Testis (tissue), 3 donors: Measurements from ENCODE around the gene LARP1. TPM values are rescaled to one million over a fixed set of nuclear protein-coding genes. Genes with fewer than 3 reads are reported as not detected.

Experiments used
- DNase-seq: peaks from one replicate; pipeline ENCODE4 v3.0.0-alpha.2; 2019
- H3K27ac ChIP-seq, 2 donors: fragments of 200-600 bp; sonication (generic); one replicate each; pipeline ENCODE4 v1.5.1; 2019
- H3K27me3 ChIP-seq: fragments of 200-600 bp; sonication (generic); one replicate; pipeline ENCODE4 v1.5.1; 2019
- H3K36me3 ChIP-seq: fragments of 200-600 bp; sonication (generic); one replicate; pipeline ENCODE4 v1.5.1; 2017; ENCODE audit warnings: low read depth; ENCODE audit errors: missing control alignments
- H3K4me1 ChIP-seq: fragments of 200-600 bp; sonication (generic); one replicate; pipeline ENCODE4 v1.5.1; 2019
- H3K4me3 ChIP-seq, 2 donors: fragments of 200-600 bp; sonication (generic); one replicate each; pipeline ENCODE4 v1.5.1; 2017 to 2019
- H3K9me3 ChIP-seq: fragments of 200-600 bp; sonication (generic); one replicate; pipeline ENCODE4 v1.5.1; 2017
- CTCF ChIP-seq, 3 experiments: fragments of 450-650 bp in 2 of 3; fragments of 200-600 bp in 1 of 3; sonication (generic) in 1 of 3; IDR thresholded peaks; one replicate each; pipeline ENCODE4 v1.5.1; 2016 to 2019; ENCODE audit warnings: antibody characterized with exemption in 3 of 3, mild to moderate bottlenecking in 2 of 3, moderate library complexity in 1 of 3
- POLR2A ChIP-seq: fragments of 450-650 bp; IDR thresholded peaks from one replicate; pipeline ENCODE4 v1.6.1; 2017; ENCODE audit warnings: antibody characterized with exemption, mild to moderate bottlenecking, moderate library complexity
- WGBS, 2 donors: methylation state at CpG; one replicate each; pipeline ENCODE4 v1.1.5; 2018; 5-methylcytosine and 5-hydroxymethylcytosine counted together
- intact Hi-C: fragments of 100-400 bp; cut with DNase I; formaldehyde crosslinking; loops from one replicate; pipeline ENCODE4 v1.15.1; 2023; ENCODE audit warnings: low total_unique reads
- polyA plus RNA-seq: library from polyadenylated mRNA; stranded (reverse); fragments of 350-450 nt; fragmentation: Illumina TruSeq; extraction: RNeasy Lipid Tissue Mini Kit (QIAGEN cat#74804); gene quantifications from one replicate; pipeline ENCODE4 v1.2.3, GENCODE V29; 2014; ENCODE audit warnings: low read depth, low replicate concordance; ENCODE audit not compliant: insufficient read depth
- total RNA-seq, 2 donors: library from RNA; depleted of rRNA; stranded (reverse); fragments of >200 nt; gene quantifications; one replicate each; pipeline ENCODE4 v1.2.3, GENCODE V29; 2016

LARP1 gene
- total and polyA plus RNA-seq, 3 donors from 2014 or later: 118 to 174 (median 169) TPM

- intact Hi-C loops: no loop called here
- Histone ChIP-seq H3K27me3 (no peaks in the 10 kb centered on the region), H3K36me3 (no peaks in the 10 kb centered on the region), H3K4me3 (no peak overlapping the region), H3K9me3 (no peaks in the 10 kb centered on the region), H3K27ac (no peak overlapping the region), H3K4me1 (peaks cover 4% of the 10 kb centered on the region)
- WGBS, 2 donors: 79 to 84% methylated on average over 10 of the region's 10 CpGs
- no peak for TF ChIP-seq CTCF (IDR thresholded peaks at IDR 0.05)
- TF ChIP-seq POLR2A: no peak
- no peak for DNase-seq
Measured at GRCh38 chr5:154714266-154714986, 40.8 kb upstream of the LARP1 start.

GRCh38 chr5:154721481-154722058, 33.6 kb upstream of the LARP1 start:
- Histone ChIP-seq H3K4me1 (no peaks in the 10 kb centered on the region), H3K9me3 (no peaks in the 10 kb centered on the region), H3K4me3 (no peak overlapping the region), H3K27ac (no peak overlapping the region), H3K36me3 (no peaks in the 10 kb centered on the region), H3K27me3 (no peaks in the 10 kb centered on the region)
- TF ChIP-seq CTCF (IDR thresholded peaks at IDR 0.05) (no peak), POLR2A (no peak)
- WGBS, 2 donors: 82 to 83% methylated on average over 5 of the region's 5 CpGs
- intact Hi-C loops: no loop called here
- no peak for DNase-seq

- intact Hi-C loops: no loop called here
- H3K27me3 ChIP-seq: no peaks in the 10 kb centered on the region
- no peaks in the 10 kb centered on the region for H3K9me3 ChIP-seq
- no peak overlapping the region for H3K27ac ChIP-seq
- TF ChIP-seq CTCF (IDR thresholded peaks at IDR 0.05) (no peak), POLR2A (no peak)
- no peak for DNase-seq
- WGBS, 2 donors: 77 to 81% methylated on average over 4 of the region's 4 CpGs
- no peaks in the 10 kb centered on the region for H3K36me3 ChIP-seq
- H3K4me1 ChIP-seq: no peaks in the 10 kb centered on the region
- no peak overlapping the region for H3K4me3 ChIP-seq
Measured at GRCh38 chr5:154722097-154722496, 33.1 kb upstream of the LARP1 start.

GRCh38 chr5:154722936-154723335, 32.2 kb upstream of the LARP1 start:
- H3K36me3 ChIP-seq: no peaks in the 10 kb centered on the region
- intact Hi-C loops: no loop called here
- H3K4me3 ChIP-seq: no peak overlapping the region
- H3K4me1 ChIP-seq: no peaks in the 10 kb centered on the region
- no peak overlapping the region for H3K27ac ChIP-seq
- H3K9me3 ChIP-seq: no peaks in the 10 kb centered on the region
- no peaks in the 10 kb centered on the region for H3K27me3 ChIP-seq
- WGBS, 2 donors: 88 to 96% methylated on average over 2 of the region's 2 CpGs
- no peak for DNase-seq
- TF ChIP-seq CTCF (IDR thresholded peaks at IDR 0.05) (no peak), POLR2A (no peak)
